MM.1S (cell line): ENCODE measurements around the gene MTTP.

Experiments
- EZH2 ChIP-seq: fragments of 300-600 bp; sonication (generic); optimal IDR thresholded peaks from 2 replicates; pipeline ENCODE3; 2017; ENCODE audit warnings: low read depth, mild to moderate bottlenecking, antibody characterized with exemption, low read length, mixed read lengths
- EZH2phosphoT487 ChIP-seq: fragments of 300-600 bp; sonication (generic); IDR thresholded peaks from 2 replicates; pipeline ENCODE4 v1.6.1; 2018; ENCODE audit warnings: antibody characterized with exemption, low read length
- TF ChIP-seq, protein P1 (sequence below): fragments of 300-600 bp; sonication (generic); IDR thresholded peaks from 2 replicates; pipeline ENCODE4 v1.5.1; 2016; ENCODE audit warnings: antibody characterized with exemption, low read length, mixed read lengths

DNA sequence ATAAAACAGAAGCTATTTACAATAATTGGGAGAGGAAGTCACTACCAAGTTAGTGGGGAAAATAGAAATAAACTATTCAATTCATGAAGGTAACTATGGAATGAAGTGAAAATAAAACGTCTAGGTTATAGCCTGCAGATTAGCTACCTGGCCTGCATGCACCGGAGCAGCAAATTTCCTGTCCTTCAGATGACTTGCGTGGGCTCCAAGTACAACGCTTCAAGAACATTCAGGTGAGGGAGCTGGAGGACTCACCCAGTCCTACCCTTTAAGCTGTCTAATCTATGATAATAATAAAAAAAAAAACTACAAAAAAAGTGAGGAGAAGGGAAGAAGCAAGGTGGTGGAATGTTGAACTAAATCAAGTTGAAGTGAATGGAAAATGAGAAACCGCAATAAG lies 69.8 kb downstream of the MTTP start:
- TF ChIP-seq, protein P1, sequence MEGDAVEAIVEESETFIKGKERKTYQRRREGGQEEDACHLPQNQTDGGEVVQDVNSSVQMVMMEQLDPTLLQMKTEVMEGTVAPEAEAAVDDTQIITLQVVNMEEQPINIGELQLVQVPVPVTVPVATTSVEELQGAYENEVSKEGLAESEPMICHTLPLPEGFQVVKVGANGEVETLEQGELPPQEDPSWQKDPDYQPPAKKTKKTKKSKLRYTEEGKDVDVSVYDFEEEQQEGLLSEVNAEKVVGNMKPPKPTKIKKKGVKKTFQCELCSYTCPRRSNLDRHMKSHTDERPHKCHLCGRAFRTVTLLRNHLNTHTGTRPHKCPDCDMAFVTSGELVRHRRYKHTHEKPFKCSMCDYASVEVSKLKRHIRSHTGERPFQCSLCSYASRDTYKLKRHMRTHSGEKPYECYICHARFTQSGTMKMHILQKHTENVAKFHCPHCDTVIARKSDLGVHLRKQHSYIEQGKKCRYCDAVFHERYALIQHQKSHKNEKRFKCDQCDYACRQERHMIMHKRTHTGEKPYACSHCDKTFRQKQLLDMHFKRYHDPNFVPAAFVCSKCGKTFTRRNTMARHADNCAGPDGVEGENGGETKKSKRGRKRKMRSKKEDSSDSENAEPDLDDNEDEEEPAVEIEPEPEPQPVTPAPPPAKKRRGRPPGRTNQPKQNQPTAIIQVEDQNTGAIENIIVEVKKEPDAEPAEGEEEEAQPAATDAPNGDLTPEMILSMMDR = no peak
- TF ChIP-seq EZH2phosphoT487 (no peak), EZH2 (no peak)
